ENCODE data around the gene ESF1. TPM values are rescaled to one million over a fixed set of nuclear protein-coding genes. Genes with fewer than 3 reads are reported as not detected.

The ESF1 gene
- total RNA-seq, 1 experiment from 2014 or later, result 36.9 TPM

DNA sequence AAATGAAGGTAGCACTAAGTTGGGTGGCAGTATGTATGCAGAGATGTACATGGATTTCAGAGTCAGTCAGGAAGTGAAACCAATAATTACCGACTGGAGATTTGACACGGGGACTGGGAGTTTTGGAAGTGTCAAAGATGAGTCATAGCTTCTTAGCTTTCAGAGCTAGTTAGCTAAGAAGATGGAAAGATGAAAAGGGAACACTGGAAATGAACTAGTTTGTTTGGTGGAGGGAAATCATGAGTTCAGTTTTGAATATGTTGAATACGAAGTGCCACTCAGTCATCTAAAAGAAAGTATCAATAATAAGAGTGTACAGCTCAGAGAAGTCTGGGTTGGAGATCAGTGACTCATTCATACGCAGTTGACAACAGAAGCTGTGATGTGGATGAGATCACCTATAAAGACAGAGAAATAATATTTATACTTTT is 7.5 kb downstream of the ESF1 start:
- no peak overlapping the region for H3K27ac Mint-ChIP-seq
- H3K36me3 Mint-ChIP-seq (ENCODE audit: insufficient read depth in 1 of 3, low read depth in 3 of 3), result peaks cover 43 to 83% (median 66%) of the 10 kb centered on the region in 3 experiments
- no peak for TF ChIP-seq CTCF (conservative IDR thresholded peaks at IDR 0.05)

More for the DNA sequence above, 7.5 kb downstream of the ESF1 start:
- Histone ChIP-seq H4K20me1 (ENCODE audit: control insufficient read depth, insufficient read depth, insufficient read length) (no peaks in the 10 kb centered on the region), H3K18ac (ENCODE audit: insufficient read length, low read depth, low read length) (no peak overlapping the region), H3K27ac (ENCODE audit: insufficient read length, low read depth, low read length) (no peak overlapping the region), H4K91ac (ENCODE audit: insufficient read length, low read depth, low read length) (no peak overlapping the region), H2BK20ac (ENCODE audit: low read depth, low read length, poor library complexity, severe bottlenecking) (no peak overlapping the region), H2AFZ (ENCODE audit: low read length) (no peak overlapping the region), H3K79me2 (ENCODE audit: insufficient read depth, low read length) (peaks cover 3% of the 10 kb centered on the region; the same call in 1 of the 2 replicates), H3K14ac (ENCODE audit: insufficient read depth, low read length) (no peak overlapping the region), H4K8ac (replicated peaks; ENCODE audit: insufficient read length, low read depth, low read length) (no peak overlapping the region), H3K4ac (ENCODE audit: low read depth, low read length) (no peak overlapping the region), H2BK120ac (ENCODE audit: low read depth, low read length, poor library complexity, severe bottlenecking) (no peak overlapping the region), H3K9ac (ENCODE audit: extremely low read depth, insufficient read length, low read length) (no peak overlapping the region), H3K79me1 (ENCODE audit: insufficient read depth, low read depth, low read length, poor library complexity, severe bottlenecking) (peaks cover 4% of the 10 kb centered on the region), H3T11ph (ENCODE audit: low read length) (no peak overlapping the region), H3K23me2 (ENCODE audit: insufficient read length, low read depth, low read length, poor library complexity, severe bottlenecking) (no peaks in the 10 kb centered on the region), H2BK5ac (ENCODE audit: insufficient read length, low read length) (no peak overlapping the region), H3K4me1 (ENCODE audit: insufficient read depth, low read length) (no peaks in the 10 kb centered on the region), H3K9me3 (ENCODE audit: control insufficient read depth, low read depth, low read length) (no peaks in the 10 kb centered on the region), H3K56ac (ENCODE audit: insufficient read length, low read depth, low read length) (no peak overlapping the region), H3K4me2 (ENCODE audit: insufficient read depth, insufficient read length, low read length) (no peak overlapping the region), H3K27me3 (ENCODE audit: insufficient read depth, low read length) (no peaks in the 10 kb centered on the region), H2AK5ac (ENCODE audit: insufficient read length, low read length) (no peak overlapping the region), H2BK15ac (ENCODE audit: low read depth, low read length) (no peak overlapping the region), H4K5ac (ENCODE audit: insufficient read length, low read depth, low read length) (no peak overlapping the region), H2BK12ac (ENCODE audit: insufficient read length, low read depth, low read length) (no peak overlapping the region), H3K23ac (ENCODE audit: insufficient read length, low read depth, low read length) (no peak overlapping the region)
- H3K27me3 Mint-ChIP-seq (ENCODE audit: low read depth), result no peaks in the 10 kb centered on the region
- H3K4me3 Mint-ChIP-seq, result no peak overlapping the region
- H3K4me1 Mint-ChIP-seq, result no peaks in the 10 kb centered on the region
- DNase-seq, result no peak
- no peaks in the 10 kb centered on the region for H3K9me3 Mint-ChIP-seq
- no CpG with 5 or more reads among the region's 4 CpGs for WGBS (ENCODE audit: extremely low coverage, insufficient read length, low lambda C conversion rate)

Measured in H9 (cell line).